Measurements from ENCODE around the gene BICRA.

The BICRA gene

GRCh38 chr19:47676811-47677210 lies 67.9 kb downstream of the BICRA start:
- DNase-seq (ENCODE audit: extremely low read depth, low read depth), result no peak
- TF ChIP-seq CTCF (IDR thresholded peaks at IDR 0.05; ENCODE audit: low read depth, low read length), result no peak

GRCh38 chr19:47679251-47679900 lies 70.4 kb downstream of the BICRA start:
- no peak for TF ChIP-seq CTCF (IDR thresholded peaks at IDR 0.05; ENCODE audit: low read depth, low read length)
- no peak for DNase-seq (ENCODE audit: extremely low read depth, low read depth)

GRCh38 chr19:47679922-47680857 lies 71.3 kb downstream of the BICRA start:
- TF ChIP-seq CTCF (IDR thresholded peaks at IDR 0.05; ENCODE audit: low read depth, low read length), result no peak
- DNase-seq (ENCODE audit: extremely low read depth, low read depth), result no peak

GRCh38 chr19:47680858-47681332 lies 72.0 kb downstream of the BICRA start:
- DNase-seq (ENCODE audit: extremely low read depth, low read depth), result no peak

GRCh38 chr19:47681388-47681787 lies 72.5 kb downstream of the BICRA start:
- DNase-seq (ENCODE audit: extremely low read depth, low read depth), result no peak
- no peak for TF ChIP-seq CTCF (IDR thresholded peaks at IDR 0.05; ENCODE audit: low read depth, low read length)

More at GRCh38 chr19:47680858-47681332, 72.0 kb downstream of the BICRA start:
- no peak for TF ChIP-seq CTCF (IDR thresholded peaks at IDR 0.05; ENCODE audit: low read depth, low read length)

- no peak for DNase-seq (ENCODE audit: extremely low read depth, low read depth)
Measured at GRCh38 chr19:47681936-47682335, 73.0 kb downstream of the BICRA start.

More at GRCh38 chr19:47681936-47682335, 73.0 kb downstream of the BICRA start:
- no peak for TF ChIP-seq CTCF (IDR thresholded peaks at IDR 0.05; ENCODE audit: low read depth, low read length)

All from AG09319 (cell line).